Measurements from ENCODE around the gene CHPF.

CHPF gene

GRCh38 chr2:219567131-219567530, 23.5 kb upstream of the CHPF start:
- DNase-seq: no peak

- DNase-seq: no peak
Observed at GRCh38 chr2:219566640-219567039, 23.0 kb upstream of the CHPF start.

- no peak for DNase-seq
Observed at GRCh38 chr2:219565130-219566080, 21.8 kb upstream of the CHPF start.

GRCh38 chr2:219563271-219563928, 19.8 kb upstream of the CHPF start:
- no peak for DNase-seq

GRCh38 chr2:219562049-219563020, 18.7 kb upstream of the CHPF start:
- no peak for DNase-seq

- DNase-seq: no peak
Observed at GRCh38 chr2:219561179-219562048, 17.8 kb upstream of the CHPF start.

GRCh38 chr2:219560893-219561178, 17.2 kb upstream of the CHPF start:
- DNase-seq: no peak

GRCh38 chr2:219560037-219560892, 16.7 kb upstream of the CHPF start:
- no peak for DNase-seq

GRCh38 chr2:219559156-219559915, 15.7 kb upstream of the CHPF start:
- no peak for DNase-seq

GRCh38 chr2:219557791-219558785, 14.5 kb upstream of the CHPF start:
- DNase-seq: no peak

- no peak for DNase-seq
Observed at GRCh38 chr2:219557320-219557719, 13.7 kb upstream of the CHPF start.

GRCh38 chr2:219556413-219556812, 12.8 kb upstream of the CHPF start:
- DNase-seq: no peak

- no peak for DNase-seq
Observed at GRCh38 chr2:219555956-219556355, 12.3 kb upstream of the CHPF start.

GRCh38 chr2:219554350-219554749, 10.7 kb upstream of the CHPF start:
- DNase-seq: no peak

- DNase-seq: no peak
Observed at GRCh38 chr2:219553463-219553963, 9.9 kb upstream of the CHPF start.

- no peak for DNase-seq
Observed at GRCh38 chr2:219553168-219553417, 9.5 kb upstream of the CHPF start.

GRCh38 chr2:219552382-219553167, 9.0 kb upstream of the CHPF start:
- DNase-seq: peak; percentile 54 to 74 (median 73)

Data from T-helper 1 cell (primary cell).